ENCODE results near the gene ASTL. TPM values are rescaled to one million over a fixed set of nuclear protein-coding genes. Genes with fewer than 3 reads are reported as not detected.
"Not testable (repeated sequence)": the region's sequence is repeated elsewhere in the genome, so short reads cannot be mapped to it uniquely, and the experiment has no call there.

The ASTL gene
- total RNA-seq, 1 experiment from 2014 or later: not detected

- DNase-seq (ENCODE audit: low spot score): no peak
These were observed 39.3 kb downstream of the ASTL start for GRCh38 chr2:96098900-96099590.

- no peak for DNase-seq (ENCODE audit: low spot score)
These were observed 40.1 kb downstream of the ASTL start for GRCh38 chr2:96097951-96098823.

- DNase-seq (ENCODE audit: low spot score): no peak
These were observed 40.9 kb downstream of the ASTL start for GRCh38 chr2:96097441-96097840.

GRCh38 chr2:96095116-96095636 lies 43.1 kb downstream of the ASTL start:
- DNase-seq (ENCODE audit: low spot score): no peak

- no peak for DNase-seq (ENCODE audit: low spot score)
These were observed 44.8 kb downstream of the ASTL start for GRCh38 chr2:96093528-96093927.

GRCh38 chr2:96092951-96093350 lies 45.4 kb downstream of the ASTL start:
- DNase-seq (ENCODE audit: low spot score): no peak

- DNase-seq (ENCODE audit: low spot score): no peak
These were observed 45.8 kb downstream of the ASTL start for GRCh38 chr2:96092573-96092877.

- peak; percentile 14 for DNase-seq (ENCODE audit: low spot score)
These were observed 46.4 kb downstream of the ASTL start for GRCh38 chr2:96091711-96092572.

- DNase-seq (ENCODE audit: low spot score): no peak
These were observed 47.1 kb downstream of the ASTL start for GRCh38 chr2:96091141-96091710.

GRCh38 chr2:96090196-96090926 lies 47.9 kb downstream of the ASTL start:
- DNase-seq (ENCODE audit: low spot score): no peak

GRCh38 chr2:96089356-96090195 lies 48.7 kb downstream of the ASTL start:
- no peak for DNase-seq (ENCODE audit: low spot score)

GRCh38 chr2:96088340-96089335 lies 49.7 kb downstream of the ASTL start:
- DNase-seq (ENCODE audit: low spot score): no peak

GRCh38 chr2:96087130-96087529 lies 51.2 kb downstream of the ASTL start:
- DNase-seq (ENCODE audit: low spot score): no peak

GRCh38 chr2:96085541-96086355 lies 52.6 kb downstream of the ASTL start:
- DNase-seq (ENCODE audit: low spot score): no peak

- DNase-seq (ENCODE audit: low spot score): not testable (repeated sequence)
These were observed 53.3 kb downstream of the ASTL start for GRCh38 chr2:96084858-96085518.

GRCh38 chr2:96083989-96084857 lies 54.1 kb downstream of the ASTL start:
- no peak for DNase-seq (ENCODE audit: low spot score)
